GM23338 (cell line): Measurements from ENCODE around the gene B3GNT9. TPM values are rescaled to one million over a fixed set of nuclear protein-coding genes. Genes with fewer than 3 reads are reported as not detected.

Experiments
- ATAC-seq: fragments of 200-7000 bp; cut with Tn5 transposase; 3 replicates; pipeline ENCODE4 v1.9.1; 2020
- DNase-seq: peaks from one replicate; pipeline ENCODE4 v3.0.0-alpha.2; 2015; ENCODE audit warnings: low spot score
- H2AFZ ChIP-seq: fragments of 200-600 bp; sonication (generic); 2 replicates; pipeline ENCODE4 v1.8.0; 2016; ENCODE audit warnings: antibody characterized with exemption, mild to moderate bottlenecking, moderate library complexity
- H3F3A ChIP-seq: fragments of 200-600 bp; sonication (generic); replicated peaks from 2 replicates; pipeline ENCODE4 v1.8.0; 2017; ENCODE audit warnings: antibody characterized with exemption, mixed run types, low read depth
- H3K27ac ChIP-seq: fragments of 200-600 bp; sonication (generic); 2 replicates; pipeline ENCODE4 v1.6.1; 2016; ENCODE audit warnings: low read depth
- H3K27me3 ChIP-seq: fragments of 200-600 bp; sonication (generic); 2 replicates; pipeline ENCODE4 v1.8.0; 2016; ENCODE audit warnings: mild to moderate bottlenecking, mixed run types, moderate library complexity; ENCODE audit not compliant: insufficient read depth
- H3K36me3 ChIP-seq: fragments of 200-600 bp; sonication (generic); 2 replicates; pipeline ENCODE4 v1.8.0; 2016; ENCODE audit warnings: mild to moderate bottlenecking; ENCODE audit not compliant: insufficient read depth
- H3K4me1 ChIP-seq: fragments of 200-600 bp; sonication (generic); 2 replicates; pipeline ENCODE4 v1.8.0; 2016; ENCODE audit warnings: mild to moderate bottlenecking, moderate library complexity; ENCODE audit not compliant: insufficient read depth
- H3K4me2 ChIP-seq: fragments of 200-600 bp; sonication (generic); 2 replicates; pipeline ENCODE4 v1.7.1; 2017; ENCODE audit warnings: mixed run types
- H3K4me3 ChIP-seq: fragments of 200-600 bp; sonication (generic); 2 replicates; pipeline ENCODE4 v1.6.1; 2016; ENCODE audit warnings: mixed run types
- H3K79me2 ChIP-seq: fragments of 200-600 bp; sonication (generic); replicated peaks from 2 replicates; pipeline ENCODE4 v1.8.0; 2017; ENCODE audit warnings: mild to moderate bottlenecking; ENCODE audit not compliant: insufficient read depth
- H3K9me2 ChIP-seq: fragments of 200-600 bp; sonication (generic); 2 replicates; pipeline ENCODE4 v1.8.0; 2017; ENCODE audit not compliant: insufficient read depth
- H4K20me1 ChIP-seq: fragments of 200-600 bp; sonication (generic); replicated peaks from 2 replicates; pipeline ENCODE4 v1.8.0; 2017; ENCODE audit warnings: mild to moderate bottlenecking; ENCODE audit not compliant: insufficient read depth
- H3K27ac Mint-ChIP-seq: 2 replicates; pipeline ENCODE4 v1.8.0; 2020; ENCODE audit warnings: inconsistent platforms, mild to moderate bottlenecking, moderate library complexity, mixed read lengths
- H3K27me3 Mint-ChIP-seq: 3 replicates; pipeline ENCODE4 v1.8.0; 2022; ENCODE audit warnings: low read depth, mild to moderate bottlenecking, moderate library complexity, mixed read lengths, inconsistent platforms; ENCODE audit not compliant: insufficient read depth, poor library complexity
- H3K36me3 Mint-ChIP-seq: 3 replicates; pipeline ENCODE4 v1.8.0; 2021; ENCODE audit warnings: low read depth, mild to moderate bottlenecking, inconsistent platforms, moderate library complexity, mixed read lengths
- H3K4me1 Mint-ChIP-seq: 3 replicates; pipeline ENCODE4 v1.8.0; 2020; ENCODE audit warnings: mild to moderate bottlenecking, inconsistent platforms, mixed read lengths
- H3K4me3 Mint-ChIP-seq: 3 replicates; pipeline ENCODE4 v1.8.0; 2021; ENCODE audit warnings: moderate library complexity, mild to moderate bottlenecking, inconsistent platforms, mixed read lengths
- H3K9me3 Mint-ChIP-seq: 3 replicates; pipeline ENCODE4 v1.8.0; 2020; ENCODE audit warnings: moderate library complexity, mild to moderate bottlenecking, inconsistent platforms, mixed read lengths
- CREB1 ChIP-seq: fragments of 250-450 bp; sonication (Bioruptor Pico); IDR thresholded peaks from 2 replicates; pipeline ENCODE4 v1.5.0; 2020; ENCODE audit warnings: low read depth, mild to moderate bottlenecking, moderate library complexity
- CTCF ChIP-seq, 2 experiments: fragments of 200-600 bp in 1 of 2; sonication (generic) in 1 of 2; conservative IDR thresholded peaks; 2 replicates each; pipeline versions ENCODE4 v1.5.1 to v1.6.1; 2016 to 2017; ENCODE audit warnings: antibody characterized with exemption in 2 of 2, low read depth in 2 of 2, mild to moderate bottlenecking in 2 of 2, moderate library complexity in 1 of 2
- ETS1 ChIP-seq: IDR thresholded peaks from 2 replicates; pipeline ENCODE4 v1.6.1; 2016; ENCODE audit warnings: antibody characterized with exemption
- EZH2 ChIP-seq: fragments of 200-600 bp; sonication (generic); IDR thresholded peaks from one replicate; pipeline ENCODE4 v1.8.0; 2017; ENCODE audit warnings: antibody characterized with exemption, mild to moderate bottlenecking, low read depth; ENCODE audit not compliant: unreplicated experiment
- EZH2phosphoT487 ChIP-seq: fragments of 200-600 bp; sonication (generic); IDR thresholded peaks from one replicate; pipeline ENCODE4 v1.8.1; 2018; ENCODE audit warnings: antibody characterized with exemption; ENCODE audit not compliant: unreplicated experiment
- JUNB ChIP-seq: IDR thresholded peaks from one replicate; pipeline ENCODE4 v1.6.1; 2016; ENCODE audit warnings: antibody characterized with exemption; ENCODE audit not compliant: unreplicated experiment
- NANOG ChIP-seq: IDR thresholded peaks from 2 replicates; pipeline ENCODE4 v1.6.1; 2016; ENCODE audit warnings: antibody characterized with exemption, borderline replicate concordance
- POLR2AphosphoS5 ChIP-seq: IDR thresholded peaks from 2 replicates; pipeline ENCODE4 v1.6.1; 2016; ENCODE audit warnings: antibody characterized with exemption, low read depth
- REST ChIP-seq: IDR thresholded peaks from one replicate; pipeline ENCODE4 v1.6.1; 2018; ENCODE audit warnings: antibody characterized with exemption; ENCODE audit not compliant: unreplicated experiment
- STAT1 ChIP-seq: IDR thresholded peaks from one replicate; pipeline ENCODE4 v1.6.1; 2016; ENCODE audit warnings: antibody characterized with exemption; ENCODE audit not compliant: unreplicated experiment
- ZNF114 ChIP-seq: fragments of 250-450 bp; sonication (Bioruptor Pico); IDR thresholded peaks from 2 replicates; pipeline ENCODE4 v1.5.0; 2020; ENCODE audit warnings: mild to moderate bottlenecking, moderate library complexity
- ZNF331 ChIP-seq: fragments of 250-450 bp; sonication (Bioruptor Pico); IDR thresholded peaks from 2 replicates; pipeline ENCODE4 v1.5.0; 2020; ENCODE audit warnings: low read depth, mild to moderate bottlenecking, moderate library complexity
- polyA plus RNA-seq: library from polyadenylated mRNA; unstranded; fragments of >200 nt; fragmentation: Nextera tagmentation; extraction: Ambion mirVana; gene quantifications from 2 replicates; pipeline ENCODE4 v1.2.1, GENCODE V29; 2016
- total RNA-seq: library from RNA; depleted of rRNA; stranded (reverse); fragments of >200 nt; shearing (Covaris generic); gene quantifications from 2 replicates; pipeline ENCODE4 v1.2.3, GENCODE V29; 2014; rRNA removed

Gene B3GNT9
- total and polyA plus RNA-seq, 2 experiments from 2014 or later: 0.99 to 7.0 TPM

GRCh38 chr16:67098599-67098998 is 52.2 kb downstream of the B3GNT9 start:
- no peak for TF ChIP-seq STAT1
- TF ChIP-seq CTCF (conservative IDR thresholded peaks at IDR 0.05; ENCODE audit: low read depth in 2 of 2): no peak
- no peak for TF ChIP-seq POLR2AphosphoS5
- no peak for TF ChIP-seq JUNB
- no peak for TF ChIP-seq EZH2phosphoT487
- no peak for TF ChIP-seq REST
- no peak for TF ChIP-seq ZNF331 (CRISPR knock-in tag)
- no peak for TF ChIP-seq CREB1 (CRISPR knock-in tag)
- TF ChIP-seq EZH2: no peak
- no peak for TF ChIP-seq ZNF114 (CRISPR knock-in tag)
- TF ChIP-seq ETS1: no peak
- no peak for TF ChIP-seq NANOG
- Mint-ChIP-seq H3K4me1 (no peaks in the 10 kb centered on the region), H3K36me3 (no peaks in the 10 kb centered on the region), H3K4me3 (no peak overlapping the region), H3K27me3 (peaks cover 4% of the 10 kb centered on the region), H3K9me3 (no peaks in the 10 kb centered on the region), H3K27ac (no peak overlapping the region)
- H3K4me2 ChIP-seq: no peak overlapping the region
- H3F3A ChIP-seq: no peaks in the 10 kb centered on the region
- H4K20me1 ChIP-seq: no peaks in the 10 kb centered on the region; the same call in 1 of the 2 replicates
- H3K4me1 ChIP-seq: no peaks in the 10 kb centered on the region
- H3K27ac ChIP-seq: no peak overlapping the region
- H3K4me3 ChIP-seq: no peak overlapping the region
- H3K36me3 ChIP-seq: no peaks in the 10 kb centered on the region
- no peaks in the 10 kb centered on the region for H3K79me2 ChIP-seq
- no peaks in the 10 kb centered on the region for H3K27me3 ChIP-seq
- ATAC-seq (no peak), DNase-seq (no peak)
- H2AFZ ChIP-seq: no peak overlapping the region
- H3K9me2 ChIP-seq: no peaks in the 10 kb centered on the region

Other genes starting within 250 kb of the B3GNT9 start
- gene CDH16, start 232.1 kb downstream of the B3GNT9 start, total RNA-seq: not detected in 2 replicates
- gene CDH16, start 232.1 kb downstream of the B3GNT9 start, polyA plus RNA-seq: not detected in 2 replicates
- not detected in 2 replicates for gene RRAD, start 225.5 kb downstream of the B3GNT9 start, total RNA-seq
- 0.18 and 0.52 TPM in 2 replicates for gene RRAD, start 225.5 kb downstream of the B3GNT9 start, polyA plus RNA-seq
- 85.0 and 92.4 TPM in 2 replicates for gene CIAO2B, start 216.6 kb downstream of the B3GNT9 start, total RNA-seq
- 181 and 189 TPM in 2 replicates for gene CIAO2B, start 216.6 kb downstream of the B3GNT9 start, polyA plus RNA-seq
- 8.2 and 9.3 TPM in 2 replicates for gene CES2, start 215.5 kb downstream of the B3GNT9 start, total RNA-seq
- 4.3 and 5.0 TPM in 2 replicates for gene CES2, start 215.5 kb downstream of the B3GNT9 start, polyA plus RNA-seq
- gene CES3, start 189.7 kb downstream of the B3GNT9 start, total RNA-seq: 0.66 and 1.0 TPM in 2 replicates
- 0.55 and 0.92 TPM in 2 replicates for gene CES3, start 189.7 kb downstream of the B3GNT9 start, polyA plus RNA-seq
- gene CES4A, start 162.4 kb downstream of the B3GNT9 start, total RNA-seq: 0.10 and 0.39 TPM in 2 replicates
- 0.16 and 0.42 TPM in 2 replicates for gene CES4A, start 162.4 kb downstream of the B3GNT9 start, polyA plus RNA-seq
- gene CBFB, start 121.8 kb downstream of the B3GNT9 start, total RNA-seq: 26.9 and 27.8 TPM in 2 replicates
- 26.1 and 31.0 TPM in 2 replicates for gene CBFB, start 121.8 kb downstream of the B3GNT9 start, polyA plus RNA-seq
- 26.6 and 35.9 TPM in 2 replicates for gene PHAF1, start 41.1 kb downstream of the B3GNT9 start, total RNA-seq
- 14.2 and 14.7 TPM in 2 replicates for gene PHAF1, start 41.1 kb downstream of the B3GNT9 start, polyA plus RNA-seq
- gene TRADD, start 8.9 kb upstream of the B3GNT9 start, total RNA-seq: 0.42 TPM in 1 of 2 replicates, not detected in the other
- gene TRADD, start 8.9 kb upstream of the B3GNT9 start, polyA plus RNA-seq: 0.50 and 0.55 TPM in 2 replicates
- gene FBXL8, start 9.0 kb upstream of the B3GNT9 start, total RNA-seq: not detected in 2 replicates
- 0.26 TPM in 1 of 2 replicates, not detected in the other for gene FBXL8, start 9.0 kb upstream of the B3GNT9 start, polyA plus RNA-seq
- 1.3 TPM in 1 of 2 replicates, not detected in the other for gene HSF4, start 13.7 kb upstream of the B3GNT9 start, total RNA-seq
- gene HSF4, start 13.7 kb upstream of the B3GNT9 start, polyA plus RNA-seq: 0.19 TPM in 1 of 2 replicates, not detected in the other
- gene NOL3, start 19.5 kb upstream of the B3GNT9 start, total RNA-seq: 0.27 and 3.3 TPM in 2 replicates
- gene NOL3, start 19.5 kb upstream of the B3GNT9 start, polyA plus RNA-seq: 2.7 and 4.0 TPM in 2 replicates
- gene MATCAP1, start 33.0 kb upstream of the B3GNT9 start, total RNA-seq: 22.7 and 23.1 TPM in 2 replicates
- 9.5 and 13.3 TPM in 2 replicates for gene MATCAP1, start 33.0 kb upstream of the B3GNT9 start, polyA plus RNA-seq
- gene EXOC3L1, start 39.1 kb upstream of the B3GNT9 start, total RNA-seq: 1.6 and 2.3 TPM in 2 replicates
- gene EXOC3L1, start 39.1 kb upstream of the B3GNT9 start, polyA plus RNA-seq: 0.92 and 1.1 TPM in 2 replicates
- gene E2F4, start 41.2 kb upstream of the B3GNT9 start, total RNA-seq: 135 and 168 TPM in 2 replicates
- gene E2F4, start 41.2 kb upstream of the B3GNT9 start, polyA plus RNA-seq: 67.0 and 67.2 TPM in 2 replicates
- gene ELMO3, start 48.1 kb upstream of the B3GNT9 start, total RNA-seq: 16.2 and 18.3 TPM in 2 replicates
- 4.5 and 4.7 TPM in 2 replicates for gene ELMO3, start 48.1 kb upstream of the B3GNT9 start, polyA plus RNA-seq
- gene TMEM208, start 76.1 kb upstream of the B3GNT9 start, total RNA-seq: 18.4 and 23.2 TPM in 2 replicates
- gene TMEM208, start 76.1 kb upstream of the B3GNT9 start, polyA plus RNA-seq: 82.3 and 89.7 TPM in 2 replicates
- gene FHOD1, start 96.5 kb upstream of the B3GNT9 start, total RNA-seq: 48.2 and 52.7 TPM in 2 replicates
- gene FHOD1, start 96.5 kb upstream of the B3GNT9 start, polyA plus RNA-seq: 26.2 and 28.4 TPM in 2 replicates
- 5.4 and 6.4 TPM in 2 replicates for gene SLC9A5, start 98.0 kb upstream of the B3GNT9 start, total RNA-seq
- gene SLC9A5, start 98.0 kb upstream of the B3GNT9 start, polyA plus RNA-seq: 3.4 and 4.5 TPM in 2 replicates
- gene PLEKHG4, start 128.5 kb upstream of the B3GNT9 start, total RNA-seq: 10.3 and 17.1 TPM in 2 replicates
- 3.2 and 4.9 TPM in 2 replicates for gene PLEKHG4, start 128.5 kb upstream of the B3GNT9 start, polyA plus RNA-seq
- gene KCTD19, start 175.7 kb upstream of the B3GNT9 start, total RNA-seq: 0.31 TPM in 1 of 2 replicates, not detected in the other
- gene KCTD19, start 175.7 kb upstream of the B3GNT9 start, polyA plus RNA-seq: 0.61 and 0.65 TPM in 2 replicates
- gene LRRC36, start 175.8 kb upstream of the B3GNT9 start, total RNA-seq: 1.2 TPM in 1 of 2 replicates, not detected in the other
- gene LRRC36, start 175.8 kb upstream of the B3GNT9 start, polyA plus RNA-seq: not detected in 2 replicates
- gene TPPP3, start 242.5 kb upstream of the B3GNT9 start, total RNA-seq: 0.28 TPM in 1 of 2 replicates, not detected in the other
- 0.26 and 1.3 TPM in 2 replicates for gene TPPP3, start 242.5 kb upstream of the B3GNT9 start, polyA plus RNA-seq